GM23338 (cell line): Measurements from ENCODE around the gene CSPG5. TPM values are rescaled to one million over a fixed set of nuclear protein-coding genes. Genes with fewer than 3 reads are reported as not detected.

ENCODE experiments used
- ATAC-seq: fragments of 200-7000 bp; cut with Tn5 transposase; 3 replicates; pipeline ENCODE4 v1.9.1; 2020
- DNase-seq: peaks from one replicate; pipeline ENCODE4 v3.0.0-alpha.2; 2015; ENCODE audit warnings: low spot score
- H2AFZ ChIP-seq: fragments of 200-600 bp; sonication (generic); 2 replicates; pipeline ENCODE4 v1.8.0; 2016; ENCODE audit warnings: antibody characterized with exemption, mild to moderate bottlenecking, moderate library complexity
- H3F3A ChIP-seq: fragments of 200-600 bp; sonication (generic); replicated peaks from 2 replicates; pipeline ENCODE4 v1.8.0; 2017; ENCODE audit warnings: antibody characterized with exemption, mixed run types, low read depth
- H3K27ac ChIP-seq: fragments of 200-600 bp; sonication (generic); 2 replicates; pipeline ENCODE4 v1.6.1; 2016; ENCODE audit warnings: low read depth
- H3K27me3 ChIP-seq: fragments of 200-600 bp; sonication (generic); 2 replicates; pipeline ENCODE4 v1.8.0; 2016; ENCODE audit warnings: mild to moderate bottlenecking, mixed run types, moderate library complexity; ENCODE audit not compliant: insufficient read depth
- H3K36me3 ChIP-seq: fragments of 200-600 bp; sonication (generic); 2 replicates; pipeline ENCODE4 v1.8.0; 2016; ENCODE audit warnings: mild to moderate bottlenecking; ENCODE audit not compliant: insufficient read depth
- H3K4me1 ChIP-seq: fragments of 200-600 bp; sonication (generic); 2 replicates; pipeline ENCODE4 v1.8.0; 2016; ENCODE audit warnings: mild to moderate bottlenecking, moderate library complexity; ENCODE audit not compliant: insufficient read depth
- H3K4me2 ChIP-seq: fragments of 200-600 bp; sonication (generic); 2 replicates; pipeline ENCODE4 v1.7.1; 2017; ENCODE audit warnings: mixed run types
- H3K4me3 ChIP-seq: fragments of 200-600 bp; sonication (generic); 2 replicates; pipeline ENCODE4 v1.6.1; 2016; ENCODE audit warnings: mixed run types
- H3K79me2 ChIP-seq: fragments of 200-600 bp; sonication (generic); replicated peaks from 2 replicates; pipeline ENCODE4 v1.8.0; 2017; ENCODE audit warnings: mild to moderate bottlenecking; ENCODE audit not compliant: insufficient read depth
- H3K9me2 ChIP-seq: fragments of 200-600 bp; sonication (generic); 2 replicates; pipeline ENCODE4 v1.8.0; 2017; ENCODE audit not compliant: insufficient read depth
- H4K20me1 ChIP-seq: fragments of 200-600 bp; sonication (generic); replicated peaks from 2 replicates; pipeline ENCODE4 v1.8.0; 2017; ENCODE audit warnings: mild to moderate bottlenecking; ENCODE audit not compliant: insufficient read depth
- H3K27ac Mint-ChIP-seq: 2 replicates; pipeline ENCODE4 v1.8.0; 2020; ENCODE audit warnings: inconsistent platforms, mild to moderate bottlenecking, moderate library complexity, mixed read lengths
- H3K27me3 Mint-ChIP-seq: 3 replicates; pipeline ENCODE4 v1.8.0; 2022; ENCODE audit warnings: low read depth, mild to moderate bottlenecking, moderate library complexity, mixed read lengths, inconsistent platforms; ENCODE audit not compliant: insufficient read depth, poor library complexity
- H3K36me3 Mint-ChIP-seq: 3 replicates; pipeline ENCODE4 v1.8.0; 2021; ENCODE audit warnings: low read depth, mild to moderate bottlenecking, inconsistent platforms, moderate library complexity, mixed read lengths
- H3K4me1 Mint-ChIP-seq: 3 replicates; pipeline ENCODE4 v1.8.0; 2020; ENCODE audit warnings: mild to moderate bottlenecking, inconsistent platforms, mixed read lengths
- H3K4me3 Mint-ChIP-seq: 3 replicates; pipeline ENCODE4 v1.8.0; 2021; ENCODE audit warnings: moderate library complexity, mild to moderate bottlenecking, inconsistent platforms, mixed read lengths
- H3K9me3 Mint-ChIP-seq: 3 replicates; pipeline ENCODE4 v1.8.0; 2020; ENCODE audit warnings: moderate library complexity, mild to moderate bottlenecking, inconsistent platforms, mixed read lengths
- CREB1 ChIP-seq: fragments of 250-450 bp; sonication (Bioruptor Pico); IDR thresholded peaks from 2 replicates; pipeline ENCODE4 v1.5.0; 2020; ENCODE audit warnings: low read depth, mild to moderate bottlenecking, moderate library complexity
- CTCF ChIP-seq, 2 experiments: fragments of 200-600 bp in 1 of 2; sonication (generic) in 1 of 2; conservative IDR thresholded peaks; 2 replicates each; pipeline versions ENCODE4 v1.5.1 to v1.6.1; 2016 to 2017; ENCODE audit warnings: antibody characterized with exemption in 2 of 2, low read depth in 2 of 2, mild to moderate bottlenecking in 2 of 2, moderate library complexity in 1 of 2
- ETS1 ChIP-seq: IDR thresholded peaks from 2 replicates; pipeline ENCODE4 v1.6.1; 2016; ENCODE audit warnings: antibody characterized with exemption
- EZH2 ChIP-seq: fragments of 200-600 bp; sonication (generic); IDR thresholded peaks from one replicate; pipeline ENCODE4 v1.8.0; 2017; ENCODE audit warnings: antibody characterized with exemption, mild to moderate bottlenecking, low read depth; ENCODE audit not compliant: unreplicated experiment
- EZH2phosphoT487 ChIP-seq: fragments of 200-600 bp; sonication (generic); IDR thresholded peaks from one replicate; pipeline ENCODE4 v1.8.1; 2018; ENCODE audit warnings: antibody characterized with exemption; ENCODE audit not compliant: unreplicated experiment
- JUNB ChIP-seq: IDR thresholded peaks from one replicate; pipeline ENCODE4 v1.6.1; 2016; ENCODE audit warnings: antibody characterized with exemption; ENCODE audit not compliant: unreplicated experiment
- NANOG ChIP-seq: IDR thresholded peaks from 2 replicates; pipeline ENCODE4 v1.6.1; 2016; ENCODE audit warnings: antibody characterized with exemption, borderline replicate concordance
- POLR2AphosphoS5 ChIP-seq: IDR thresholded peaks from 2 replicates; pipeline ENCODE4 v1.6.1; 2016; ENCODE audit warnings: antibody characterized with exemption, low read depth
- STAT1 ChIP-seq: IDR thresholded peaks from one replicate; pipeline ENCODE4 v1.6.1; 2016; ENCODE audit warnings: antibody characterized with exemption; ENCODE audit not compliant: unreplicated experiment
- ZNF114 ChIP-seq: fragments of 250-450 bp; sonication (Bioruptor Pico); IDR thresholded peaks from 2 replicates; pipeline ENCODE4 v1.5.0; 2020; ENCODE audit warnings: mild to moderate bottlenecking, moderate library complexity
- ZNF331 ChIP-seq: fragments of 250-450 bp; sonication (Bioruptor Pico); IDR thresholded peaks from 2 replicates; pipeline ENCODE4 v1.5.0; 2020; ENCODE audit warnings: low read depth, mild to moderate bottlenecking, moderate library complexity
- polyA plus RNA-seq: library from polyadenylated mRNA; unstranded; fragments of >200 nt; fragmentation: Nextera tagmentation; extraction: Ambion mirVana; gene quantifications from 2 replicates; pipeline ENCODE4 v1.2.1, GENCODE V29; 2016
- total RNA-seq: library from RNA; depleted of rRNA; stranded (reverse); fragments of >200 nt; shearing (Covaris generic); gene quantifications from 2 replicates; pipeline ENCODE4 v1.2.3, GENCODE V29; 2014
- TF ChIP-seq, protein P1 (sequence below): fragments of 250-450 bp; sonication (Bioruptor Pico); IDR thresholded peaks from 2 replicates; pipeline ENCODE4 v1.5.0; 2020; ENCODE audit warnings: mild to moderate bottlenecking, moderate library complexity

Gene CSPG5
- total and polyA plus RNA-seq, 2 experiments from 2014 or later: 0.86 to 4.3 TPM

- TF ChIP-seq ETS1 (no peak), CREB1 (no peak), CTCF (conservative IDR thresholded peaks at IDR 0.05; ENCODE audit: low read depth in 2 of 2) (no peak), ZNF331 (CRISPR knock-in tag) (no peak)
These were observed 35.1 kb upstream of the CSPG5 start (continued) for GRCh38 chr3:47613722-47614121.

DNA sequence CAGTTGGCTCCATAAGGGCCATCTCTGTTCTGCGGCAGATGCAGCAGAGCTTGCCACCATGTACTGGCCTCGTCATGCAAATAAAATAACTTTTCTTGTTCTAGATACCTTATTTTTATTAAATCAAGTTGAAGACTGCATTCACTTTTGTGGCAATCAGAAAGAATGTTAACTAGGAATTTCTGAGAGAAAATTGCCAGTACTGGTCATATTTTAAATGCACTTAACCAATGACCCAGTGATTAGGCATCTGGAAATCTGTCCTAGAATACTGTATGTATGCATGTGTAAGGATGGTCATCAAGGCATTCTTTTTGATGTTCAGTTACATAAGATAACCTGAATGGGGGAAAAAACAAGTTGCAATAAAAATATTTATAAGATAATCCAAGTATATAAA, 34.2 kb upstream of the CSPG5 start:
- H4K20me1 ChIP-seq: peaks cover 26% of the 10 kb centered on the region
- Mint-ChIP-seq H3K36me3 (peaks cover 59% of the 10 kb centered on the region), H3K4me3 (no peak overlapping the region), H3K27me3 (peaks cover 3% of the 10 kb centered on the region), H3K9me3 (no peaks in the 10 kb centered on the region), H3K4me1 (peaks cover 3% of the 10 kb centered on the region; the same call in 1 of the 3 replicates), H3K27ac (no peak overlapping the region)
- DNase-seq (no peak), ATAC-seq (no peak)
- H3K79me2 ChIP-seq: peaks cover 5% of the 10 kb centered on the region; the same call in 1 of the 2 replicates
- H3K27ac ChIP-seq: peak overlapping the region; percentile 74
- no peaks in the 10 kb centered on the region for H3K4me1 ChIP-seq
- TF ChIP-seq EZH2: no peak
- TF ChIP-seq POLR2AphosphoS5: no peak
- no peak overlapping the region for H3K4me2 ChIP-seq
- peaks cover 12% of the 10 kb centered on the region; the same call in 1 of the 2 replicates for H3F3A ChIP-seq
- no peak overlapping the region for H3K4me3 ChIP-seq
- peaks cover 50% of the 10 kb centered on the region for H3K36me3 ChIP-seq
- no peaks in the 10 kb centered on the region for H3K27me3 ChIP-seq
- H3K9me2 ChIP-seq: no peaks in the 10 kb centered on the region
- no peak overlapping the region for H2AFZ ChIP-seq

DNA sequence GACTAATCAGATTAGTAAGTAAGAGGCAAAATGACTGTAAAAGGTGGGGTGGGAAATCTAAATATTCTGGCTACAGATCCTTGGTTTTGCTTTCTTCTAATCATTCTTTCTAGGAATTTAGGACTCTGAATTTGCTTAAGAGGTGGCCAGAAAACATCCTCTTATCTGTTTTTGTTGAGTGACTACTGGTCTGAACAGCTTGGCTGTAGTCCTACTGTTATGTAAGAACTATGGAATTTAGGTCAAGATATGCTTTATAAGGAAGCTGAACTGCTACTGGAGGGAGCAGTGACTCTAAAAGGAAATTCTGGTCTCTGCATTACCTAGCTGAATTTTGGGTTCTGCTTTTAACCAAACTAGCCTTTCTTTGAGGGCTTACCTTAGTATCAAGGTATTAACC, 33.5 kb upstream of the CSPG5 start:
- no peak overlapping the region for H3K4me3 Mint-ChIP-seq
- no peak overlapping the region for H3K4me2 ChIP-seq
- H3K36me3 ChIP-seq: peaks cover 49% of the 10 kb centered on the region
- TF ChIP-seq EZH2 (no peak), POLR2AphosphoS5 (no peak), EZH2phosphoT487 (no peak), NANOG (no peak), ZNF114 (CRISPR knock-in tag) (no peak), STAT1 (no peak), CREB1 (no peak), JUNB (no peak), ZNF331 (CRISPR knock-in tag) (no peak)
- TF ChIP-seq, protein P1, sequence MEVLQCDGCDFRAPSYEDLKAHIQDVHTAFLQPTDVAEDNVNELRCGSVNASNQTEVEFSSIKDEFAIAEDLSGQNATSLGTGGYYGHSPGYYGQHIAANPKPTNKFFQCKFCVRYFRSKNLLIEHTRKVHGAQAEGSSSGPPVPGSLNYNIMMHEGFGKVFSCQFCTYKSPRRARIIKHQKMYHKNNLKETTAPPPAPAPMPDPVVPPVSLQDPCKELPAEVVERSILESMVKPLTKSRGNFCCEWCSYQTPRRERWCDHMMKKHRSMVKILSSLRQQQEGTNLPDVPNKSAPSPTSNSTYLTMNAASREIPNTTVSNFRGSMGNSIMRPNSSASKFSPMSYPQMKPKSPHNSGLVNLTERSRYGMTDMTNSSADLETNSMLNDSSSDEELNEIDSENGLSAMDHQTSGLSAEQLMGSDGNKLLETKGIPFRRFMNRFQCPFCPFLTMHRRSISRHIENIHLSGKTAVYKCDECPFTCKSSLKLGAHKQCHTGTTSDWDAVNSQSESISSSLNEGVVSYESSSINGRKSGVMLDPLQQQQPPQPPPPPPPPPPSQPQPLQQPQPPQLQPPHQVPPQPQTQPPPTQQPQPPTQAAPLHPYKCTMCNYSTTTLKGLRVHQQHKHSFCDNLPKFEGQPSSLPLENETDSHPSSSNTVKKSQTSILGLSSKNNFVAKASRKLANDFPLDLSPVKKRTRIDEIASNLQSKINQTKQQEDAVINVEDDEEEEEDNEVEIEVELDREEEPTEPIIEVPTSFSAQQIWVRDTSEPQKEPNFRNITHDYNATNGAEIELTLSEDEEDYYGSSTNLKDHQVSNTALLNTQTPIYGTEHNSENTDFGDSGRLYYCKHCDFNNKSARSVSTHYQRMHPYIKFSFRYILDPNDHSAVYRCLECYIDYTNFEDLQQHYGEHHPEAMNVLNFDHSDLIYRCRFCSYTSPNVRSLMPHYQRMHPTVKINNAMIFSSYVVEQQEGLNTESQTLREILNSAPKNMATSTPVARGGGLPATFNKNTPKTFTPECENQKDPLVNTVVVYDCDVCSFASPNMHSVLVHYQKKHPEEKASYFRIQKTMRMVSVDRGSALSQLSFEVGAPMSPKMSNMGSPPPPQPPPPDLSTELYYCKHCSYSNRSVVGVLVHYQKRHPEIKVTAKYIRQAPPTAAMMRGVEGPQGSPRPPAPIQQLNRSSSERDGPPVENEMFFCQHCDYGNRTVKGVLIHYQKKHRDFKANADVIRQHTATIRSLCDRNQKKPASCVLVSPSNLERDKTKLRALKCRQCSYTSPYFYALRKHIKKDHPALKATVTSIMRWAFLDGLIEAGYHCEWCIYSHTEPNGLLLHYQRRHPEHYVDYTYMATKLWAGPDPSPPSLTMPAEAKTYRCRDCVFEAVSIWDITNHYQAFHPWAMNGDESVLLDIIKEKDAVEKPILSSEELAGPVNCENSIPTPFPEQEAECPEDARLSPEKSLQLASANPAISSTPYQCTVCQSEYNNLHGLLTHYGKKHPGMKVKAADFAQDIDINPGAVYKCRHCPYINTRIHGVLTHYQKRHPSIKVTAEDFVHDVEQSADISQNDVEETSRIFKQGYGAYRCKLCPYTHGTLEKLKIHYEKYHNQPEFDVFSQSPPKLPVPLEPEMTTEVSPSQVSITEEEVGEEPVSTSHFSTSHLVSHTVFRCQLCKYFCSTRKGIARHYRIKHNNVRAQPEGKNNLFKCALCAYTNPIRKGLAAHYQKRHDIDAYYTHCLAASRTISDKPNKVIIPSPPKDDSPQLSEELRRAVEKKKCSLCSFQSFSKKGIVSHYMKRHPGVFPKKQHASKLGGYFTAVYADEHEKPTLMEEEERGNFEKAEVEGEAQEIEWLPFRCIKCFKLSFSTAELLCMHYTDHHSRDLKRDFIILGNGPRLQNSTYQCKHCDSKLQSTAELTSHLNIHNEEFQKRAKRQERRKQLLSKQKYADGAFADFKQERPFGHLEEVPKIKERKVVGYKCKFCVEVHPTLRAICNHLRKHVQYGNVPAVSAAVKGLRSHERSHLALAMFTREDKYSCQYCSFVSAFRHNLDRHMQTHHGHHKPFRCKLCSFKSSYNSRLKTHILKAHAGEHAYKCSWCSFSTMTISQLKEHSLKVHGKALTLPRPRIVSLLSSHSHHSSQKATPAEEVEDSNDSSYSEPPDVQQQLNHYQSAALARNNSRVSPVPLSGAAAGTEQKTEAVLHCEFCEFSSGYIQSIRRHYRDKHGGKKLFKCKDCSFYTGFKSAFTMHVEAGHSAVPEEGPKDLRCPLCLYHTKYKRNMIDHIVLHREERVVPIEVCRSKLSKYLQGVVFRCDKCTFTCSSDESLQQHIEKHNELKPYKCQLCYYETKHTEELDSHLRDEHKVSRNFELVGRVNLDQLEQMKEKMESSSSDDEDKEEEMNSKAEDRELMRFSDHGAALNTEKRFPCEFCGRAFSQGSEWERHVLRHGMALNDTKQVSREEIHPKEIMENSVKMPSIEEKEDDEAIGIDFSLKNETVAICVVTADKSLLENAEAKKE: no peak

More for the DNA sequence above, 33.5 kb upstream of the CSPG5 start:
- Histone ChIP-seq H3K9me2 (no peaks in the 10 kb centered on the region), H3K27ac (peak overlapping the region; percentile 74), H3F3A (peaks cover 12% of the 10 kb centered on the region; the same call in 1 of the 2 replicates), H3K4me3 (no peak overlapping the region), H3K79me2 (peaks cover 3% of the 10 kb centered on the region; the same call in 1 of the 2 replicates), H3K27me3 (no peaks in the 10 kb centered on the region), H3K4me1 (no peaks in the 10 kb centered on the region), H2AFZ (no peak overlapping the region), H4K20me1 (peaks cover 23% of the 10 kb centered on the region)
- H3K27ac Mint-ChIP-seq: no peak overlapping the region
- H3K27me3 Mint-ChIP-seq: peaks cover 3% of the 10 kb centered on the region
- no peaks in the 10 kb centered on the region for H3K9me3 Mint-ChIP-seq
- H3K36me3 Mint-ChIP-seq: peaks cover 56% of the 10 kb centered on the region
- DNase-seq: no peak
- ATAC-seq: no peak
- H3K4me1 Mint-ChIP-seq: peaks cover 3% of the 10 kb centered on the region; the same call in 1 of the 3 replicates
